SK-N-SH (cell line): Measurements from ENCODE around the gene GALNT16. TPM values are rescaled to one million over a fixed set of nuclear protein-coding genes. Genes with fewer than 3 reads are reported as not detected.

Source experiments
- CTCF ChIA-PET: fragments of 300-600, 350-600 bp; formaldehyde crosslinking; extraction: SDS; loops from one replicate; lab custom pipeline; 2021; lab: Yijun Ruan, JAX
- POLR2A ChIA-PET: fragments of 350-600 bp; sonication (Branson Sonifier 250); formaldehyde crosslinking; extraction: SDS; loops from one replicate; lab custom pipeline; 2020; ENCODE audit warnings: antibody characterized with exemption, inconsistent platforms; lab: Yijun Ruan, JAX
- DNase-seq: peaks from one replicate; pipeline ENCODE4 v3.0.0; 2012
- H2AFZ ChIP-seq: fragments of 200-600 bp; sonication (generic); 2 replicates; pipeline ENCODE4 v1.8.1; 2016; ENCODE audit warnings: antibody characterized with exemption, mild to moderate bottlenecking, low read depth
- H3F3A ChIP-seq: fragments of 200-600 bp; sonication (generic); replicated peaks from 2 replicates; pipeline ENCODE3; 2016; ENCODE audit warnings: antibody characterized with exemption, mild to moderate bottlenecking; ENCODE audit not compliant: insufficient read depth
- H3K27ac ChIP-seq, 2 experiments: fragments of 200-500 bp in 1 of 2; fragments of 200-600 bp in 1 of 2; sonication (Bioruptor generic) in 1 of 2; sonication (generic), shearing (Covaris generic) in 1 of 2; 2 replicates each; pipeline versions ENCODE4 v1.5.1 to v1.6.1; 2014 to 2016; ENCODE audit warnings: low read depth in 2 of 2, inconsistent platforms in 1 of 2, low read length in 1 of 2, mild to moderate bottlenecking in 1 of 2, mixed read lengths in 1 of 2
- H3K27me3 ChIP-seq: fragments of 200-600 bp; sonication (generic), shearing (Covaris generic); 2 replicates; pipeline ENCODE4 v1.6.1; 2016; ENCODE audit warnings: mixed run types; ENCODE audit not compliant: insufficient read depth
- H3K36me3 ChIP-seq, 2 experiments: fragments of 200-500 bp in 1 of 2; fragments of 200-600 bp in 1 of 2; sonication (Bioruptor generic) in 1 of 2; sonication (generic) in 1 of 2; replicated peaks in 1 of 2; 2 replicates each; pipeline versions ENCODE3 to v1.5.1; 2014 to 2016; ENCODE audit warnings: low read length in 1 of 2, mild to moderate bottlenecking in 1 of 2; ENCODE audit not compliant: insufficient read depth in 2 of 2, control insufficient read depth in 1 of 2
- H3K4me1 ChIP-seq, 2 experiments: fragments of 200-500 bp in 1 of 2; fragments of 200-600 bp in 1 of 2; sonication (Bioruptor generic) in 1 of 2; sonication (generic), shearing (Covaris generic) in 1 of 2; 2 replicates each; pipeline versions ENCODE4 v1.5.1 to v1.6.1; 2014 to 2016; ENCODE audit warnings: low read depth in 1 of 2, low read length in 1 of 2, mixed run types in 1 of 2; ENCODE audit not compliant: insufficient read depth in 2 of 2, control insufficient read depth in 1 of 2
- H3K4me2 ChIP-seq: fragments of 200-600 bp; sonication (generic), shearing (Covaris generic); 2 replicates; pipeline ENCODE4 v1.6.1; 2017; ENCODE audit warnings: mixed run types
- H3K4me3 ChIP-seq, 2 experiments: fragments of 200-500 bp in 1 of 2; fragments of 200-600 bp in 1 of 2; sonication (Bioruptor generic) in 1 of 2; sonication (generic), shearing (Covaris generic) in 1 of 2; 2 replicates each; pipeline versions ENCODE4 v1.5.1 to v1.8.1; 2014 to 2016; ENCODE audit warnings: low read depth in 2 of 2, inconsistent platforms in 1 of 2, low read length in 1 of 2, mild to moderate bottlenecking in 1 of 2, mixed read lengths in 1 of 2, moderate library complexity in 1 of 2
- H3K79me2 ChIP-seq: fragments of 200-600 bp; sonication (generic); 2 replicates; pipeline ENCODE4 v1.8.1; 2017; ENCODE audit warnings: mild to moderate bottlenecking; ENCODE audit not compliant: insufficient read depth
- H3K9ac ChIP-seq: fragments of 200-600 bp; sonication (generic); 2 replicates; pipeline ENCODE4 v1.6.1; 2017; ENCODE audit warnings: mixed run types
- H3K9me2 ChIP-seq: fragments of 200-600 bp; sonication (generic); 2 replicates; pipeline ENCODE4 v1.6.1; 2017; ENCODE audit warnings: mixed run types
- H3K9me3 ChIP-seq: fragments of 200-600 bp; sonication (generic); 2 replicates; pipeline ENCODE4 v1.6.1; 2017; ENCODE audit warnings: mixed run types, mild to moderate bottlenecking, moderate library complexity
- H4K20me1 ChIP-seq: fragments of 200-600 bp; sonication (generic); 2 replicates; pipeline ENCODE4 v1.6.1; 2017; ENCODE audit warnings: mild to moderate bottlenecking, mixed run types; ENCODE audit not compliant: insufficient read depth
- ELF1 ChIP-seq: IDR thresholded peaks from 2 replicates; pipeline ENCODE4 v1.4.0; 2012
- EP300 ChIP-seq, 2 experiments: IDR thresholded peaks; 2 replicates each; pipeline versions ENCODE4 v1.4.0 to v1.6.1; 2012; ENCODE audit warnings: borderline replicate concordance in 1 of 2, low read depth in 1 of 2, low read length in 1 of 2
- FOSL2 ChIP-seq: IDR thresholded peaks from 2 replicates; pipeline ENCODE4 v1.4.0; 2012; ENCODE audit warnings: low read depth, mild to moderate bottlenecking, moderate library complexity, borderline replicate concordance
- FOXJ3 ChIP-seq: sonication (generic); formaldehyde crosslinking; IDR thresholded peaks from 2 replicates; pipeline ENCODE4 v1.5.1; 2020; ENCODE audit warnings: mild to moderate bottlenecking, missing genetic modification reagents
- FOXM1 ChIP-seq: IDR thresholded peaks from 2 replicates; pipeline ENCODE4 v1.4.0; 2012; ENCODE audit warnings: low read depth, mild to moderate bottlenecking
- GABPA ChIP-seq: IDR thresholded peaks from 2 replicates; pipeline ENCODE4 v1.4.0; 2012; ENCODE audit warnings: low read depth, mild to moderate bottlenecking
- MXI1 ChIP-seq: IDR thresholded peaks from 2 replicates; pipeline ENCODE4 v1.6.1; 2012; ENCODE audit warnings: mild to moderate bottlenecking, low read depth, low read length, improper control_type of control experiment
- NFIC ChIP-seq: IDR thresholded peaks from 2 replicates; pipeline ENCODE4 v1.4.0; 2012; ENCODE audit warnings: borderline replicate concordance
- NRF1 ChIP-seq: IDR thresholded peaks from 2 replicates; pipeline ENCODE4 v1.6.1; 2012; ENCODE audit warnings: low read depth, mild to moderate bottlenecking, low read length
- RXRA ChIP-seq: IDR thresholded peaks from 2 replicates; pipeline ENCODE4 v1.4.0; 2012; ENCODE audit warnings: low read depth, mild to moderate bottlenecking, borderline replicate concordance
- TCF12 ChIP-seq: IDR thresholded peaks from 2 replicates; pipeline ENCODE4 v1.4.0; 2012
- WGBS: methylation state at CpG from one replicate; pipeline ENCODE4 v1.1.6; 2017; ENCODE audit warnings: low lambda C conversion rate; 5-methylcytosine and 5-hydroxymethylcytosine counted together
- polyA plus RNA-seq, 3 experiments: library from polyadenylated mRNA; depleted of rRNA; stranded (reverse); fragments of >200 nt; gene quantifications; 2 replicates each; pipeline ENCODE4 v1.2.3, GENCODE V29; 2012
- TF ChIP-seq, protein P1 (sequence below): IDR thresholded peaks from 2 replicates; pipeline ENCODE4 v1.4.0; 2012; ENCODE audit warnings: low read depth, borderline replicate concordance
- TF ChIP-seq, protein P2 (sequence below): fragments of 150-350 bp; IDR thresholded peaks from 2 replicates; pipeline ENCODE4 v1.6.1; 2017; ENCODE audit warnings: antibody characterized with exemption, low read length, low read depth, borderline replicate concordance
- TF ChIP-seq, protein P3 (sequence below): fragments of 150-350 bp; IDR thresholded peaks from 2 replicates; pipeline ENCODE4 v1.6.1; 2016; ENCODE audit warnings: mild to moderate bottlenecking, low read depth, low read length
- TF ChIP-seq, protein P4 (sequence below): IDR thresholded peaks from 2 replicates; pipeline ENCODE4 v1.4.0; 2012; ENCODE audit warnings: low read depth, borderline replicate concordance
- TF ChIP-seq, protein P5 (sequence below): IDR thresholded peaks from 2 replicates; pipeline ENCODE4 v1.6.1; 2012; ENCODE audit warnings: mild to moderate bottlenecking, low read depth, low read length, moderate library complexity

GALNT16 gene
- polyA plus RNA-seq, 1 of the 3 experiments (the other 2 are of a cell fraction), result 17.0 TPM

DNA sequence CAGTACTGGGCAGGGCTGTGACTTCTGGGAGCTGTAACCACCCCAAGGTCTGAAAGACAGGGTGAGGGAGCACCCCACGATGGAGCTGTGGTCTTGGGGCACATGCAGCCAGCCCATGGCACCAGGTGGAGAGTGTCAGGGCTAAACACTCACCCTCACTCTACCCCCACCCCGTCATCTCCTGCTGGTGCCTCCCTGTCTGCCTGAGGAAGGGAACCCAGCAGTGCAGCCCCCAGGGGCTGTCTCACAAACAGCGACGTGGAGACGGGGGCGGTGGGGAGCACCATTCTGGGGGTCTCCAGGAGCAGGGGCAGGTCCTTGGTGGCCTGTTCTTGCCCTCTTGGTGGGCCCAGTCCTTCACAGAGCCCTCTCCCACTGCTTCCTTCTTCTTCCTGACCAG lies 74.6 kb downstream of the GALNT16 start:
- Histone ChIP-seq H4K20me1 (no peaks in the 10 kb centered on the region), H3K36me3 (no peaks in the 10 kb centered on the region), H3K27ac (no peak overlapping the region), H3K9ac (no peak overlapping the region)
- TF ChIP-seq NFIC, result no peak
- TF ChIP-seq, protein P1, sequence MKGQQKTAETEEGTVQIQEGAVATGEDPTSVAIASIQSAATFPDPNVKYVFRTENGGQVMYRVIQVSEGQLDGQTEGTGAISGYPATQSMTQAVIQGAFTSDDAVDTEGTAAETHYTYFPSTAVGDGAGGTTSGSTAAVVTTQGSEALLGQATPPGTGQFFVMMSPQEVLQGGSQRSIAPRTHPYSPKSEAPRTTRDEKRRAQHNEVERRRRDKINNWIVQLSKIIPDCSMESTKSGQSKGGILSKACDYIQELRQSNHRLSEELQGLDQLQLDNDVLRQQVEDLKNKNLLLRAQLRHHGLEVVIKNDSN, result no peak
- TF ChIP-seq FOSL2, result no peak
- TF ChIP-seq TCF12, result no peak
- TF ChIP-seq, protein P2, sequence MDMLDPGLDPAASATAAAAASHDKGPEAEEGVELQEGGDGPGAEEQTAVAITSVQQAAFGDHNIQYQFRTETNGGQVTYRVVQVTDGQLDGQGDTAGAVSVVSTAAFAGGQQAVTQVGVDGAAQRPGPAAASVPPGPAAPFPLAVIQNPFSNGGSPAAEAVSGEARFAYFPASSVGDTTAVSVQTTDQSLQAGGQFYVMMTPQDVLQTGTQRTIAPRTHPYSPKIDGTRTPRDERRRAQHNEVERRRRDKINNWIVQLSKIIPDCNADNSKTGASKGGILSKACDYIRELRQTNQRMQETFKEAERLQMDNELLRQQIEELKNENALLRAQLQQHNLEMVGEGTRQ, result no peak
- no peak for TF ChIP-seq ELF1
- TF ChIP-seq MXI1, result no peak
- TF ChIP-seq, all 33 proteins: peak for 0
- Histone ChIP-seq H3K79me2 (no peaks in the 10 kb centered on the region), H3K9me2 (no peaks in the 10 kb centered on the region), H3K27me3 (no peaks in the 10 kb centered on the region), H3K9me3 (no peaks in the 10 kb centered on the region), H3K4me2 (no peak overlapping the region), H3F3A (no peaks in the 10 kb centered on the region), H3K4me3 (no peak overlapping the region), H2AFZ (no peak overlapping the region), H3K4me1 (no peaks in the 10 kb centered on the region)
- 78% methylated on average over 5 of the region's 6 CpGs for whole genome bisulfite sequencing
- DNase-seq, result no peak
- ChIA-PET CTCF (no interaction called here), POLR2A (no interaction called here)

DNA sequence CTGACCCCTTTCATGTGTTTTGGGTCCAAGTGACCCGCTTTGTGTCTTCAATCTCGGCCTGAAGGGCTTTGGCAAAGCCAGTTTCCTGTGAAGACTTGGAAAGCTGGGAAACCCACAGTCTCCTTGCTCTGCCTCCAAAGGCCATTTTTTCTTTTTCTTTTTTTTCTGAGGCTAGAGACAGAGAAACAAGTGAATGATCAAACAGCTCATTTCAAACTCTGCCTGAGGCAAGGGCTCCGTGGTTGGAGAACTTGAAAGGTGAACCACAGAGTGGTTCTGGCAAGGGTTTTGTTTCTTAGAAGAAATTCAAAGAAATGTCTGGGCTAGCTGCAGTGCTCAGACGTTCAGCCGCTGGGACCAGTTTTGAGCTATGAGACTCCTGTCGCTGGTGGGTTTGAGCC lies 75.4 kb downstream of the GALNT16 start:
- no peak overlapping the region for H3K27ac ChIP-seq
- H3K79me2 ChIP-seq, result no peaks in the 10 kb centered on the region
- H3K4me3 ChIP-seq, result no peak overlapping the region
- no peaks in the 10 kb centered on the region for H4K20me1 ChIP-seq
- no peaks in the 10 kb centered on the region for H3K4me1 ChIP-seq
- no peak overlapping the region for H3K4me2 ChIP-seq
- no peaks in the 10 kb centered on the region for H3K27me3 ChIP-seq
- TF ChIP-seq NRF1 (no peak), FOXJ3 (CRISPR knock-in tag) (no peak), GABPA (no peak), FOXM1 (no peak), RXRA (no peak), NFIC (no peak), EP300 (IDR thresholded peaks at IDR 0.05; ENCODE audit: borderline replicate concordance in 1 of 2, low read depth in 1 of 2, low read length in 1 of 2) (no peak), MXI1 (no peak), TCF12 (no peak), FOSL2 (no peak)
- TF ChIP-seq, protein P3, sequence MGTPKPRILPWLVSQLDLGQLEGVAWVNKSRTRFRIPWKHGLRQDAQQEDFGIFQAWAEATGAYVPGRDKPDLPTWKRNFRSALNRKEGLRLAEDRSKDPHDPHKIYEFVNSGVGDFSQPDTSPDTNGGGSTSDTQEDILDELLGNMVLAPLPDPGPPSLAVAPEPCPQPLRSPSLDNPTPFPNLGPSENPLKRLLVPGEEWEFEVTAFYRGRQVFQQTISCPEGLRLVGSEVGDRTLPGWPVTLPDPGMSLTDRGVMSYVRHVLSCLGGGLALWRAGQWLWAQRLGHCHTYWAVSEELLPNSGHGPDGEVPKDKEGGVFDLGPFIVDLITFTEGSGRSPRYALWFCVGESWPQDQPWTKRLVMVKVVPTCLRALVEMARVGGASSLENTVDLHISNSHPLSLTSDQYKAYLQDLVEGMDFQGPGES, result no peak
- TF ChIP-seq, protein P4, sequence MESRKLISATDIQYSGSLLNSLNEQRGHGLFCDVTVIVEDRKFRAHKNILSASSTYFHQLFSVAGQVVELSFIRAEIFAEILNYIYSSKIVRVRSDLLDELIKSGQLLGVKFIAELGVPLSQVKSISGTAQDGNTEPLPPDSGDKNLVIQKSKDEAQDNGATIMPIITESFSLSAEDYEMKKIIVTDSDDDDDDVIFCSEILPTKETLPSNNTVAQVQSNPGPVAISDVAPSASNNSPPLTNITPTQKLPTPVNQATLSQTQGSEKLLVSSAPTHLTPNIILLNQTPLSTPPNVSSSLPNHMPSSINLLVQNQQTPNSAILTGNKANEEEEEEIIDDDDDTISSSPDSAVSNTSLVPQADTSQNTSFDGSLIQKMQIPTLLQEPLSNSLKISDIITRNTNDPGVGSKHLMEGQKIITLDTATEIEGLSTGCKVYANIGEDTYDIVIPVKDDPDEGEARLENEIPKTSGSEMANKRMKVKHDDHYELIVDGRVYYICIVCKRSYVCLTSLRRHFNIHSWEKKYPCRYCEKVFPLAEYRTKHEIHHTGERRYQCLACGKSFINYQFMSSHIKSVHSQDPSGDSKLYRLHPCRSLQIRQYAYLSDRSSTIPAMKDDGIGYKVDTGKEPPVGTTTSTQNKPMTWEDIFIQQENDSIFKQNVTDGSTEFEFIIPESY, result no peak
- TF ChIP-seq, protein P5, sequence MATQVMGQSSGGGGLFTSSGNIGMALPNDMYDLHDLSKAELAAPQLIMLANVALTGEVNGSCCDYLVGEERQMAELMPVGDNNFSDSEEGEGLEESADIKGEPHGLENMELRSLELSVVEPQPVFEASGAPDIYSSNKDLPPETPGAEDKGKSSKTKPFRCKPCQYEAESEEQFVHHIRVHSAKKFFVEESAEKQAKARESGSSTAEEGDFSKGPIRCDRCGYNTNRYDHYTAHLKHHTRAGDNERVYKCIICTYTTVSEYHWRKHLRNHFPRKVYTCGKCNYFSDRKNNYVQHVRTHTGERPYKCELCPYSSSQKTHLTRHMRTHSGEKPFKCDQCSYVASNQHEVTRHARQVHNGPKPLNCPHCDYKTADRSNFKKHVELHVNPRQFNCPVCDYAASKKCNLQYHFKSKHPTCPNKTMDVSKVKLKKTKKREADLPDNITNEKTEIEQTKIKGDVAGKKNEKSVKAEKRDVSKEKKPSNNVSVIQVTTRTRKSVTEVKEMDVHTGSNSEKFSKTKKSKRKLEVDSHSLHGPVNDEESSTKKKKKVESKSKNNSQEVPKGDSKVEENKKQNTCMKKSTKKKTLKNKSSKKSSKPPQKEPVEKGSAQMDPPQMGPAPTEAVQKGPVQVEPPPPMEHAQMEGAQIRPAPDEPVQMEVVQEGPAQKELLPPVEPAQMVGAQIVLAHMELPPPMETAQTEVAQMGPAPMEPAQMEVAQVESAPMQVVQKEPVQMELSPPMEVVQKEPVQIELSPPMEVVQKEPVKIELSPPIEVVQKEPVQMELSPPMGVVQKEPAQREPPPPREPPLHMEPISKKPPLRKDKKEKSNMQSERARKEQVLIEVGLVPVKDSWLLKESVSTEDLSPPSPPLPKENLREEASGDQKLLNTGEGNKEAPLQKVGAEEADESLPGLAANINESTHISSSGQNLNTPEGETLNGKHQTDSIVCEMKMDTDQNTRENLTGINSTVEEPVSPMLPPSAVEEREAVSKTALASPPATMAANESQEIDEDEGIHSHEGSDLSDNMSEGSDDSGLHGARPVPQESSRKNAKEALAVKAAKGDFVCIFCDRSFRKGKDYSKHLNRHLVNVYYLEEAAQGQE, result no peak
- H3K9me2 ChIP-seq, result no peaks in the 10 kb centered on the region
- no peaks in the 10 kb centered on the region for H3K9me3 ChIP-seq
- POLR2A ChIA-PET, result no interaction called here
- H3K9ac ChIP-seq, result no peak overlapping the region
- no peak for DNase-seq
- no peaks in the 10 kb centered on the region for H3K36me3 ChIP-seq
- 74% methylated on average over 6 of the region's 6 CpGs for WGBS
- no peak overlapping the region for H2AFZ ChIP-seq
- no peaks in the 10 kb centered on the region for H3F3A ChIP-seq
- CTCF ChIA-PET, result no interaction called here
